Suppressor macrophage (primary cell): Measurements from ENCODE around the gene FES.
A peak's percentile ranks its signal among the peaks of the same experiment; 100 is the strongest.
"Not testable (repeated sequence)": the region's sequence is repeated elsewhere in the genome, so short reads cannot be mapped to it uniquely, and the experiment has no call there.

ENCODE experiments used
- DNase-seq, 4 experiments: peaks; one replicate each; pipeline ENCODE4 v3.0.0-alpha.2; 2020 to 2022
- total RNA-seq, 17 experiments: gene quantifications; one replicate each; lab custom pipeline; 2026; ENCODE audit warnings: mixed read lengths in 6 of 17, inconsistent platforms in 3 of 17; lab: John Stamatoyannopoulos, UW

Gene FES
- 7.0 to 86.6 (median 55.4) reads per million in 17 experiments for total RNA-seq

DNA sequence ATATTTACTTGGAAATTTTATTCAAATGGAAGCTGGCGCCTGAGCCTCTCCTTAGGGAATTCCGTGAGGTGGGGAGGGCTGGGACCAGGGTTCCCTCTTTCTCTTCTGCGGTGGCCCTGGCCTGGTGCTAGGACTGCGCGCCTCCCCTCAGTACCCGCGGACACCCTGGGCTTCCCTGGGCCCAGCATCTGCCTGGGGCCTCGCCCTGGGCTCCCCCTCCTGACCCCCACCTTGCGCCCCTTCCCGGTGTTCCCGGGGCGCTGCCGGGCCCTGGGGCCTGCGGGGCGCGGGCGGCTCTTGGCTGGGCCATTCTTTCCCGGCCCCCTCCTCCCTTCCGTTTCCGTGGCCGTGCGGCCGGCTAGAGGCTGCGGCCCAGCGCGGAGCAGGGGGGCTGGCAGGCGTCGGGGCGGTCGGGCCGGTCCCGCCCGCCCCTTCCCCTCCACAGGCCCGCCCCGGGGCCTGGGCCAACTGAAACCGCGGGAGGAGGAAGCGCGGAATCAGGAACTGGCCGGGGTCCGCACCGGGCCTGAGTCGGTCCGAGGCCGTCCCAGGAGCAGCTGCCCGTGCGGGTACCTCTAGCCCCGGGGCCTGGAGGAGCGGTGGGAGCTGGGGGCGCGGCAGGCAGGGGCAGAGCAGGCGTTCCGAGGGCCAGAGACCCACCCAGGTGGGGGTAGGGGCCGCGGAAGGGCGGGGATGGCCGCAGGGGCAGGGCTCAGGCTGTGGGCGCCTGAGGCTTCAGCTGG, at the start of gene FES:
Gene FES (plus strand): TSS at position 529 of the 743 bp plus-strand sequence. CDS start 542 bp downstream, outside the sequence.
- peak; percentile 87 to 95 (median 92) for DNase-seq

DNA sequence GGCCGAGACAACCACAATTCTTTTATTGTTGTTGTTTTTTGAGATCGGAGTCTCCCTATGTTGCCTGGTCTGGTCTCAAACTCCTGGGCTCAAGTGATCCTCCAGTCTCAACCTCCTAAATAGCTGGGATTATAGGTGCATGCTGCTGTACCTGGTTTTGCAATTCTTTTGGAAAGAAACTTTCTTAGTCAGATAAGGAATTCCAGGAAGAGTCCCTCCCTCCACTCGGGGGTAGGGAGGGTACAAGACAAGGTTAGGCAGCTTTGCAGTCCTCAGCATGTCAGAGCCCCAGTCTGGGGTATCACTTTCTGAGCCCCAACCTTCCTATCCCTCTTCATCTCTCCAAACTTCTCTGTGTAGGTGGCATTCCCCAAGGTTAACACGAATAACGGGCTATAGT, 49.7 kb upstream of the FES start:
- DNase-seq, result no peak

DNA sequence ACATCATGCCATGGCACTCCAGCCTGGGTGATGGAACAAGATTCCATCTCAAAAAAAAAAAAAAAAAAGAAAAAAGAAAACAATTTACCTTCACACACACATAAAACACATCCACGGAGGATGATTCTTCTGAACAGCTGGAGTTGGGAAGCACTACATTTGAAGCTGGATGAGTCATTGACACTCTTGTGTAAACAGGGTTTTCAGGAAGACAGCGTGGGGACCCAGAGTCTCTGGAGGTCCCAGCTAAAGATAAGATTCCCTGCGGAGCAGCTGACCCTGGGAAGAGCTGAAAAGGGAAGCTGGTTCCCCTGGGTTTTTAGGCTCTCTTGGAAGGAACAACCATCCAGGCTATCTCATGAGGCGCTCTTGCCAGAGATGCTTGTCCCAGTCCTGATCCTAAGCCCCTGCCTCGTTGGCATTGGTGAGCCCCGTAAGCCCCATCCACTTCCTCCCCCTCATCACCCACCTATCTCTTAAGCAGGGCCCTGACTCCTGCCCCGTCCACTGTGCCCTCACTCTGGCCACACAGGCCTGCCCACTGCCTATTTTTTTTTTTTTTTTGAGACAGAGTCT, 47.9 kb upstream of the FES start:
- DNase-seq, result peak; percentile 61 to 85 (median 78)

DNA sequence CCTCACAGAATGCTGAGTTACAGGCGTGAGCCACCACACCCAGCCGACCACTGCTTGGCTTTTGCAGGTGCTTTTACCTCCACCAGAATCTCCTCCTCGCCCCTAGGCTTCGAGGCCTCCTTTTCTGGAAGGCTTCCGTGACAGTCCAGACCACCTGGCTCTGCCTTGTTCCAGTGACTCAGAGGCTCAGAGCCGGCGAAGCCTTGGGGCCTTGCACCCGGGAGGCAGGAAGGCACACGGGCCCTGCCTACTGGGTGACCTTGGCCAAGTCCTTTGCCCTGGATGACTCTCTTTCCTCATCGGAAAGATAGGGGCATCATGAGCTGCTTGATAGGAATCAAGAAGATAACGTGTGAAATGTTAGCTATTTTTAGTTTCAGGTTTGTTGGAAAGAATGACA, 47.2 kb upstream of the FES start:
- no peak for DNase-seq

DNA sequence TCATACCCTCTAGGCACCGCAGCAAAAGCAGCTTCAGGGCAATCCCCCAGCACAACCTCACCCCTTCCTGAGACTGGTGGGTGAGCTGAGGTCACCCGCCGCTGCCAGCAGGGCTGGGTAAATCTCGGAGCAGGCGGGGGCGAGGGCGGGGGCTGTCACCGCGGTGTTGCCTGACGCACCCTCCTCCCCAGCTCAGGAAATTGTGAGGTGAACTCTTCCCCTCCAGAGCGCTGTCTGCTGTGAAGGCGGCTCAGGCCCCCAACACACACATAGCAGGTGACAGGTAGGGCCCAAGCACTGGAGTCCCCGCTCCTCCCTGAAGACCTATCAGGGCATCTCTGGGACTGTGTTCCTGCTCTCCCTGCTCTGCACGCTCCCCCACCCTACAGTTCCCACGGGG, 46.2 kb upstream of the FES start:
- peak; percentile 67 to 89 (median 80) for DNase-seq

DNA sequence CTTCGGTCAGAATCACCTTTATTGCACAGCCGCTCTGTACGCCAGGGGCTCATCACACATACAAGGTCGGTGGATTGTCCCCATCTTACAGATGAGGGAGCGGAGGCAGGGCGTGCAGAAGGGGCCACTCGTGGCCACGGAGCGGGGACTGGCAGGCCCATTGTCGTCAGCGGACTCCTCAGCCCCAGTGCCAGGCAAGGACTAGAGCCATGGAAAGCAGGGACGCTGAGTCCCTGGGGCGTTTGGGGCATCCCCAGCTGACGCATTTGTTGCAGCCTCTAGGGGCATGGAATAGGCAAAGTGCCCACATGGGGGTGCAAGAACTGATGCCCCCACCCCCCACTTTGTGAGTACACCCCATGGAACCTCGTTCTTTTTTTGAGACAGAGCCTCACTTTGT, 45.8 kb upstream of the FES start:
- DNase-seq, result no peak

DNA sequence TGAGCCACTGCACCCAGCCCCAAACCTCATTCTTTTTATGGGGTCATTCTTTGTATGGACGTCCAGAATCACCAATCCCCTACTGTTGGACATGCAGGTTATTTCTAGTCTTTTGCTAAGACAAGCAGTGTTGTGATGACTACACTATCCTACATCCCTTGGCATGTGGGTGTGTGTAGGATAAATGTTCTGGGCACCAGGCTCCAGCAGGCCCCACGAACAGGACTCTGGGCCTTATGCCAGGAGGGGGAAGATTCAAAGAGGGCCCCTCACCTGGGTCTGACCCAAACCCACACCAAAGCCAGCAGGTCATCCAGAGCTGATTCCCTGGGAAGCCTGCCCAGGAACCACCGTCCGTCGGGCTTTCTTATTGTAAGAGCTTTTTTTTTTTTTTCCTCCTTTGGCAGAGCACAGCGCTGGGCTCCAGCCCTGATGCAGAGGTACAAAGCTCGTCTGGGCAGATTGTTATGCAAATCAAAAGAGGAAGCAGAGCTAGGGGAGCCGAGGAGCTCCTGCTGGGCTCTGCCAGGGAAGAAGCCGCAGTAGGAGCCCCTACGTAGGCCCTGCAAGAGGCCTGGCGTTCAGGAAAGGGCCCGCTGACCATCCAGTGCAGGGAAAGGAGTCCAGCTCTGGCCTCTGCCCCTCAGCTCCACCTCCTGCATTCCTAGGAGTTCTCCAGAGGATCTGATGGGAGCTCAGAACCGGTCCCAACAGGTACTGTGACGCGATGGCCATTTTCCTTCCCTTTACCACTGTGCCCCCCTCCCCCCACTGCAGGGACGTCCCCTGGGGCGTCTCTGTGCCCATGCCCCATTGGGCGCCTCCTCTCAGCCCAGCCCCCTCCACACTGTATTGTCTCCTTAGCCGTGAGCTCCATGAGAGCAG, 44.9 kb upstream of the FES start:
- peak; percentile 82 to 91 (median 90) for DNase-seq

DNA sequence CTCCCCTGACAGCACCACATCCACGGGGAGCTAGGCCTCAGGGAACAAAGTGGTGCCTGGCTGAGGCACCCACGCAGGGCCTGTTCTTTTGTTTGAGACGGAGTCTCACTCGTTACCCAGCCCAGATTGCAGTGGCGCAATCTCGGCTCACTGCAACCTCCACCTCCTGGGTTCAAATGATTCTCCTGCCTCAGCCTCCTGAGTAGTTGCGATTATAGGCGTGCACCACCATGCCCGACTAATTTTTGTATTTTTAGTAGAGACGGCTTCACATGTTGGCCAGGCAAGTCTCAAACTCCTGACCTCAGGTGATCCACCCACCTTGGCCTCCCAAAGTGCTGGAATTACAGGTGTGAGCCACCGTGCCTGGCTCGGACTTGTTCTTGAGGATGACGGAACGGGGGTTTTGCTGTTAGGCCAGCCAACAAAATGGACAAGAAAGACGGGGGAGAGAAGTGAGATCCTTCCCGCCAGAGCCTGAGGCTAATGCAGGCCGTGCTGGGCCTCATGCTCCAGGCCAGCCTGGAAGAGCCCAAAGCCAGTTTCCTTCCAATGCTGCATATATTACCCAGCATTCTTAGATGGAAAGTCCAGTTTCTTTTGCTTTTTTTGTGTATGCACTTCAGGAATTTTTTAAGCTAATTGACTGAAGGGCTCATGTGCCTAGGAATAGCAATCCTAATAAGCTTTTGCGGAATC, 44.0 kb upstream of the FES start:
- peak in 1 of 4 experiments; percentile 47 for DNase-seq

DNA sequence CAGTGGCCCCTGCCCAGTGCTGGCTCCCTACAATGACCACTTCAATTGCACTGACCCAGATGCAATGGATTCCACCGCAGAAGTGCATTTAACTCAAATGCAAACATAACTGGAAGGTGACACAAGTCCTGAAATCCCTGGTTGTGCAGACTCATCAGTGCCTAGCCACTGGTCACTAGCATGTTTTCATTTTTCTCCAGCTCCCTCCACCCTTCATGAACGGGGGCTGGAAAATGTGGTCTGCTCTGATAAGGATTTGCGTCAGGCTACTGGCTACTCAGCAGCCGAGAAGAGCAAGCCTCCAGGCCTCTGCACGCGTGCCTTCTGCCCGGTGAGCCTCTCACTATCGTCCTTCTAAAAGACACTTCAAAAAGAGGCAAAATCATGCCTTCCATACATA, 43.4 kb upstream of the FES start:
- no peak for DNase-seq

DNA sequence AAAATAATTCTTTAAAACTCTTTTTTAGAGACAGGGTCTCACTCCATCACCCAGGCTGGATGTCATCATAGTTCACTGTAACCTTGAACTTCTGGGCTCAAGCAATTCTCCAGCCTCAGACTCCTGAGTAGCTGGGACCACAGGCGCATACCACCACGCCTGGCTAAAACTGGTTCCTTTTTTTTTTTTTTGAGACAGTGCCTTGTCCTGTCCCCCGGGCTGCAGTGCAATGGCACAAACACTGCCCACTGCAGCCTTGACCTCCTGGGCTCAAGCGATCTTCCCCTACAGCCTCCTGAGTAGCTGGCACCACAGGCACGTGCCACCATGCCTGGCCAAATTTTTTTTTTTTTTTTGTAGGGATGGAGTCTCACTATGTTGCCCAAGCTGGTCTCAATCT, 39.6 kb upstream of the FES start:
- DNase-seq, result peak; percentile 48 to 74 (median 62)

DNA sequence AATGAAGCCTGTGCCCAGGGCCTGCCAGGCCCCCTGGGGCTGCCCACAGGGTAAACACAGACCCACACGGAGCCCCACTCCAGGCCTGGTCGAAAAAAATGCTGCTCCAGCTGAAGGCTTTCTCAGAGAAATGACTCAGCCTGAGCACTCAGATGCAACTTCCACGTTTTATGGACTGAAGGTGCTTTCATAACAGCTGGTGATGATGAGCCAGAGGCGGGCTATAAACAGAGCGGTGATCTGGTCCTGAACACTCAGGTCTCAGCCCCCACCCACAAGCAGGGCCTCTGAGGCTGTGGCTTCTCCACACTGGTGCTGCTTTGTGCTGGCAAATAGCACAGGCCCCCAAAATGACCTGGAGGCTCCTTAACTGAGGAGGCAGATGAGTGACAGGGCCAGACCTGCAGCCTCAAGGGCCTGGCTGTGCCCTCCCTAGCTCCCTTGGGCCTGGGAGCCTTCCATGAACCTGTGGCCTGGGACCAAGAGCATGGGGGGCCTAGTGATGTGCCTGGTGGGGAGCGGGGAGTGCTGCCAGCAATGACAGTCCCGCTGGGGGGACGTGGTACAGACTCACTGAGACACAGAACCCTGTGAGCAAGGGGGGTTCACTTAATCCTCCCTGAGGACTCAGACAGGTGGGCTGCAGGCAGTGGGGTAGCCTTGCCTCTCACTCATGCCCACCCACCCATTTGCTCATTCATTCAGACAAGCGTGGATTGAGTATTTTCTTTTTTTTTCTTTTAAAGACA, 38.9 kb upstream of the FES start:
- DNase-seq, result peak; percentile 90 to 97 (median 93)

DNA sequence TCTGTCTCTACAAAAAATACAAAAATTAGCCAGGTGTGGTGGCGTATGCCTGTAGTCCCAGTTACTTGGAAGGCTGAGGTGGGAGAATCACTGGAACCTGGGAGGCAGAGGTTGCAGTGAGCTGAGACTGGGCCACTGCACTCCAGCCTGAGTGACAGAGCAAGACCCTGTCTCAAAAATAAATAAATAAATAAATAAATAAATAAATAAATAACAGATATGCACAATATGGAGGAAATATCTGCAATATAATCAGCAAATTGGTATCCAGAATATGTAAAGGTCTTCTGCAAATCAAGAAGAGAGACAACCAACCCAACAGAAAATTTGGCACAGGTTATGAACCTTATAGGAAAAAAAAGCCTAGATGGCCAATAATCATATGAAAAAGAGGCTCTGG, 34.9 kb upstream of the FES start:
- DNase-seq, result not testable (repeated sequence)

DNA sequence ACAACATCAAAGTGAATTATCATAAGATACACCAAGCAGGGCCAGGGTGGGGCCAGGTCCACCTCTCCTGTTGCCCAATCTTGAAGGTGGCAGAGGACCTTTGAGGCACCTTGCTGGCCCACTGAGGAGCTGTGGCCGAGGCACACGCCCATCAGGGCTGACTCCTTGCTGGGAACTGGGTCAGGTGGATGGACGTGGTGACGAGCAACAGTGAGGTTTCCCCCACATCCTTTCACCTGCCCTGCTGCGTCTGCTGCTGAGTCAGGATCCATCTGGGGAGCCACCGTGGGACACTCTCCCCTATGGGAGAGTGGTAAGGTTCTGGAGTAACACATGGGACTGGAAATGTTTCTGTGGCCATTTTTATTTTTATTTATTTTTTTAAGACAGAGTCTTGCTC, 33.2 kb upstream of the FES start:
- DNase-seq, result no peak

DNA sequence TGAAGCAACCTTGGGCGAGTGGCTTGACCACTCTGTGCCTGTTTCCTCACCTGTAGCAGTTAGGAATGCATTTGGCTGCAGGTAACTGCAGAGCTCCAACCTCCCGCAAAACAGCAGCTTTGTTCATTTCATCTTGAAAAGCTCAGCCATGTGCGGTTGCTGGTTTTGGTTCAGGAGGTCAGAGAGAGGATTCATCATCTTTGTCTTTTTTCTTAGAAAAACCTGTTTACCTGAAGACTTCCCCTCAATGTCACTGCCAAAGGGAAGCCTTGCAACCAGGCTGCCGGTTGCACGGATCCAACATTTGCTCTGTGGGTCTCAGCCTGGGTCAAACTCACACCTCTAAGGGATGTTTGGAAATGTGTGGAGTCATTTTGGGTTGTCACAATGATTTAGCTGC, 32.4 kb upstream of the FES start:
- DNase-seq, result peak in 1 of 4 experiments; percentile 10

DNA sequence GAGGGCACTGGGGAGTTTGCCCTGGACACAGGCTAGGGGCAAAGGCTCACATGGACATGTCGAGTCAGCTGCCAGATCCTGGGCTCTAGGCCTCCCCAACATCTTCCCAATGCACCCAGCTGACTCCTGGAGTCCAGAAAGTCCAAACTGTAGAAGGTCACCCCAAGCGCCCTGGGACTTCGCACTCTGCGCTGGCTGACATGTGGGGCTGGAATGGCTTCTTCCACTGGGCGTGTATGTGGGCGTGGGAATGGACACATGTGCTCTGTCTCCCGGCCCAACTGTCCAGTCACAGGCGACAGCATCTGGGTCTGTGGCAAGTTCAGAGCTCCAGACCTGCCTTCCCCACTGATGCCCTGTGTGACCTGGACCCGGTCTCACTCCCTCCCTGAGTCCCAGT, 29.2 kb upstream of the FES start:
- peak; percentile 26 to 62 (median 48) for DNase-seq

DNA sequence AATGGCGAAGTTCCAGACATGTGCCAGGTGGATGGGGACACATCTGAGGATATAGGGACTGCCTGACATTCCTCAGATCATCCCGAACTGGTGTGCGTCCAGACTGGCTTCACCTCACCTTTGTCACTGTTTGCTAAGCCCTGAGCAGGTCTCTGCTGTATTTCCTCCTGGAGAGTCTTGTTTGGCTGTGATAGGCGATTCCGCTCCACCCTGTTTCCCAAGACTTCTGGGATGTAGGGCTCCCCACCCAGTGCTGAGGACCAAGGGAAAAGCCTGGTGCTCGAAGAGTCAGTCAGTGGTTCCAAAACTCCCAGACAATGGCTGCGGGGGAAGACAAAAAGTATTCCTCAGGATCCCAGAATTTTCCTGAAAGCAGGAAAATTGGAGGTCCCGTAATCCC, 27.0 kb upstream of the FES start:
- no peak for DNase-seq

DNA sequence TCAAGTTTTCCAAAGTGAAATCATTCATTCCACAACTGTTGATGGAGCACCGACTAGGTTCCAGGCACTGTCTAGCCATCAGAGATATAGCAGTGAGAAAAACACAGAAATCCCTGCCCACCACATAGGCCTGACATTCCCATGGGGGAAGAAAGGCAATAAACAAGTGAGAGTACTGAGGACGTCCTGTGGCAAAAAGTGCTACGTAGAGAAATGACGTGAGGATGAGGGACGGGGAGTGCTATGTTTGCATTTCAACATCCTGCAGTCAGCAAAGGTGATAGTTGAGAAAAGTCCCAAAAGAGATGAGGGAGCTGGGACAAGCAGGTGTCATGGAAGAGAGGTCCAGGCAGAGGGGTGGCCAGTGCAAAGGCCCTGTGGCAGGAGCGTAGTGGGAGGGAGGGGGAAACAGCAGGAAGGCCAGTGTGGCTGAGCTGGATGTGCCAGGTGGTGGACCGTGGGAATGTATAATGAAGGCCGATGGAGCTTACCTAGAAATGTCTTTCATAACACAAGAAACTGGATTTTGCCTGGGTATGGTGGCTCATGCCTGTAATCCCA, 26.3 kb upstream of the FES start:
- no peak for DNase-seq

DNA sequence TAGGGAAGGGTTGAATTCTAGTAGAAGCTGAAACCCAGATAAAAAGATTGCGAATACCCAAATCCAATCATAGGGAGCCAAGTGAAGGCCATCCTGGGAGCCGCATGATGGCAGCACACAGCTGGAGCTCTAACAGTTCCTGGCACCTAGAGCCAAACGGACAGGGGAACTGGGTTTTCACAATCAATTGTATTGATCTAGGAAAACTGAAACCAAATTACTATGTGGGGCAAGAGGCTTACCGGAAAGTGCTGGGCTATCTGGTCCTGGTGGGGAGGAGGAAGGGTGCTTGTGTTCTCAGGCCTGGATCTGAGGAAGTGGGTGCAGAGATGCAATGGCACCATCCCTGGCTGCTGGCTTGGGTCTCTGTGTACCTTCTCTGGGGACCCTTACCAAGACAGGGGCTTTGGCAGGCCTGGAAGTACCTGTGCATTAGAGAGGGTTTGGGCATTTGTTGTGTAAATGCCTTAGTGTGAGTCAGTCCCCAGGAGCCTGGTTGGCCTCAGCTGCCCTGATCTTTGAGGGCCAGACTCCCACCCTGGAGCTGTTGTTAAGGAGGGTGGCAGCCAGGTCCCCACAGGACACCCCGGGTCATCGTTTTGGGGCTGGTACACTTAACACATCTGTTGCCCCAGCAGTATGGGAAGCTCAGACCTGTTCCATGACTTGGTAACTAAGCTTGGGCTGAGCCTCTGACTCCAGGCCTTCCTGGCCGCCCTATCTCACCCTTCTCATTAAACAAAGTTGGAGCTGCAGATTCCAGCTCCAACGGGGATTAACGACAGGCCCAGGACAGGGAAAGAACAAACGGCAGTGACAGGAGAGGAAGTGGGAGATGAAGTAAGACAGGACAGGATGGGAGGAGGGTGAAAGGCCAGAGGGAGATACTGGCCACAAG, 24.8 kb upstream of the FES start:
- DNase-seq, result peak in 2 of 4 experiments; percentile 24

DNA sequence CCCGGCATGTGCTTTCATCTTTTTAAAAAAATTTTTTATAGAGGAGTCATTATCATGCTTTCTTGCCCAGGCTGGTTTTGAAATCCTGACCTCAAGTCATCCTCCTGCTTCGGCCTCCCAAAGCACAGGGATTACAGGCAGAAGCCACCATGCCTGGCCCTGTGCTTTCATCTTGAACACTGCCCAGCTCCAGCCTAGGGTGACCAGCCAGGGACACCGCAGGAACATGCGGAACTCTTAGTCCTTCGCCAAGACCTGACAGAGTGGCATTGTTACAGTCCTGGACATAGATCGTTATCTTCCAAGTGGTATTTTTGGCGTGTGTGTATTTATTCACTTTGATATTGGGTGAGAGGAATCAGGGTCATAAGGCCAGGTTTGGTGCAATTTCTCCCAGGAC, 23.9 kb upstream of the FES start:
- DNase-seq, result no peak

DNA sequence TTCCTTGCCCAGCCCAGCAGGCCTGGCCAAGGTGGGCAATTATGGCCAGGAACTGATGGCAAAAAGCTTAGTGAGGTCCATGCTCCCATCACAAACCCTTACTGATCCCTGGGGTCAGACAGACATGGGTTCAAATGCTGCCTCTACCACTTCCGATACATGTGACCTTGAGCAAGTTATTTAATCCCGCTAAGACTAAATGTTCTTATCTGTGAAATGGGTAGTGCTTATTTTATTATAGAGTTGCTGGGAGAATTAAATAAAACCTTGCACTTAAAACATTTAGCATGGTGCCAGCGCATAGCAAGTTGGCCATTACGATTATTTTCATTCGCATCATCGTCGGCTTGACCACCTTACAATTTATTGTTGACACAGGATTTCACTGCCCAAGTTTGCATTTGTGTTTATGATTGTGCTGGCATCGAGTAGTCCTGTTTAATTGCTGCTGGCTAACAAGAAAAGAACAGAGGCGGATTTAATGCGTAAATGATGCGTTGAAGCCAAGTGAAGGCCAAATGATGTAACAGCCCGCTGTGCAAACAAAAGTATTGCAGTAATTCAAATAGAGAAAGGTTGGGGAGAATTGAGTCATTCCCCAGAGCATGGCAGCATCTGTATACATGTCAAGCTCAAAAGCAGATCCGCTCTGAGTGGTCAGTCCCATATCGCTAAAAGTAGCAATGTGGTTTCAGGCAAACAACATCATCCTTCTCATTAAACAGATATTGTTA, 23.2 kb upstream of the FES start:
- DNase-seq, result peak in 1 of 4 experiments; percentile 36
